Measurements from ENCODE around the gene HEATR1.

- TF ChIP-seq POLR2A (IDR thresholded peaks at IDR 0.05) (no peak), CTCF (IDR thresholded peaks at IDR 0.05) (no peak)
These were observed 103.2 kb downstream of the HEATR1 start for GRCh38 chr1:236501093-236501492.
